SKM-1 treated with dmso at 0.1 percent for 144 hours (cell line): ENCODE results near the gene CXCL9.
A peak's percentile ranks its signal among the peaks of the same experiment; 100 is the strongest.
"Not testable (repeated sequence)": the region's sequence is repeated elsewhere in the genome, so short reads cannot be mapped to it uniquely, and the experiment has no call there.

Source experiments
- DNase-seq: peaks from one replicate; lab custom pipeline; 2025; ENCODE audit not compliant: unreplicated experiment; lab: John Stamatoyannopoulos, UW

The CXCL9 gene

DNA sequence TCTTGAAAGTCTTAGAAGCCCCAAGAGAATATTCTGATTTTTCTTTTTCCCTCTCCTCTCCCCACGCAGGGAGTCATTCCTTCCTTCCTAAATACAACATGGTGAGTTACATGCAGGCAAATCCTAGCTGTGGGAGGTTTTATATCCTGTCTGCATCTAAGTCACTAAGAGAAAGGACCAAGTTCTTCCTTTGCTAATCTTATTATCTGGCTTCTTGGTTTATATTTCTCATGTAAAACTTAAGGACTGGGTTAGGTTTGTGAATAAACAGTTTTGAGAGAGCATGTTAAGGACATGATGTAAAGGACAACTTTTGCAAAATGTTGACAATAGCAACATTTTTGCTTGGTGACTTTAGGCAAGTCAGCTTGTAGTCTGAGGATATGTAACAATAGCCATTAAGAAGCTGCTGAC is 5.1 kb upstream of the CXCL9 start:
- no peak for DNase-seq

DNA sequence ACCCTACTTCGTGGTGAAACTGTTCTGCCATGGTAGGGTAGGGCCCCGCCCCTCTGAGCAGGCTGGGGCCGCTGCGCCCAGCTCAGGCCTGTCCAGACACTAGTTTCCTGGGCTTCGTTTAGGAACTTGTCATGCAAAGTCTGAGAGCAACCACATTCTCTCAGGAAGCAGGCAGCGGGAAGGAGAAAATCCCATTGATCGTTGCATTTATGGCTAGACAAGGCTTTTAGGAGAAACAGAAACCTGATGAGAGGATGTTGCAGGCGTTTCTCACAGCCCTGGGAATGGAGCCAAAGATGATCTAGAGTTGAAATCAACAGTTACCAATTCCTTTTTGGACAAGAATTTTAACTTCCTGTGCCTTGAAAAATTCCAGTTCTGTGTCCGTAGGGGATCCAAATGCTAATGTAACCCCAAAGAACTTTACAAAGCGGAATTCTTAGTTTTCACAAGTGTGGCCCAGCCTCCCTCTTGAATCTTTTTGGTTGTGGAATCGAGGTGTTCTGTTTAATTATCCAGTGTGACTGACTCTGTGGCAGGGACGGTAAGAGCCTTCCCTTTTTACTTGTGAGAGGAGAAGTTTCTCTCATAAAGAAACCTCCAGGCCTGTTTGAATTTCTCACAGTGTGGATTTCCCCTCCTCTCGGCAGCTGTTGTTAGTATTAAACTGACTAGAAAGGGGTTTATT is 4.5 kb upstream of the CXCL9 start:
- peak; percentile 15 for DNase-seq

GRCh38 chr4:76011018-76011670 is 3.8 kb upstream of the CXCL9 start:
- no peak for DNase-seq

DNA sequence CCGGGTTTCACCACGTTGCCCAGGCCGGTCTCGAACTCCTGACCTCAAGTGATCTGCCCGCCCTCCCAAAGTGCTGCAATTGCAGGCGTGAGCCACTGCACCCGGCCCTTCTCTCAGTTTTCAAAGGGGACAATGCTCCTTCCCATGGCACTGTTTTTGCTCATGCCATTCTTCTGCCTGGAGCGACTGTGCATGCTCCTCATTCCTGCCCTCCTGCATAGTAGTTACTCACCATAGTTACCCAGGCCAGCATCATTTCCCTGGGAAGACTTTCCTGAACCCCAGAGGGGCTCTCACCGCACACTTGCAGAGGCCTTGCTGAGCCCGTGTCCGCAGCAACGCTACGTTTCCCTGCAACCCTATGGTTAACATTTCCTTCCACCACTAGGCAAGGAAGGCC is 3.3 kb upstream of the CXCL9 start:
- no peak for DNase-seq

GRCh38 chr4:76009311-76009710 is 2.0 kb upstream of the CXCL9 start:
- no peak for DNase-seq

DNA sequence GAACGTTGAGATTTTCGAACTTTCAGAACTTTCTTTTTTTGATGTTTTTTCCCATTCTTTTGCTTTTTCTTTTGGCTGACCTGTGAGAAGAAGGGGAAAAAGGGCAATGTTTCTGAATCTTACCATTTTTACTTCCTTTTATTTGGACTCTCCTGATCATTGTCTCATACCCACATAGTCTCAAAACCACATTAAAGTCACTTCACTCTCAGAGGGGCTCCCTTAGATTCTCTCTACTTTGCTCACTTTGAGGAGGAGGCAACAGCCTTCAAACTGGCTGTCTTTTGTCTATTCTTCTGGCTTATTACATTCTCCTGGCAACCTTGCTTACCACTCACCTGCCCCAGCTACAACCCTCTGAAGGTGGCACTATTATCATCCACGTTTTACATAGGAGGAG is 3.7 kb downstream of the CXCL9 start:
- no peak for DNase-seq

DNA sequence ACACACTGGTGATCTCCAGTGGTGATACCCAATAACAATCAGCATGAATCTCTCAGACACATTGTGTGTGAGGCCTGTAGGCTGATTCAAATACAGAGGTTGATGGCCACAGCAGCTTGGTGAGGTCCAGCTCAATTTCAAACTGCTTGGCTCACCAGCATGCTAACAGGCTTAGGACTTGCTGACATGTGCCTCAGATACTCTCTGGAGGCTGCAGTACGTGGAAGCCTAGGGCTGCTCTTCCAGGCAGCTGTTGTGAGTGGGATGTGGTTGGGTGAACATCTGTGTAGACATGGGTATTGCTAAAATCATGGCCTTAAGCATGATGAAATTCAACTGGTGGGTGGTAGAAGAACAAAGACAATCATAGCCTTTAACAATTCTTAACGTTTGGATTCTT is 4.3 kb downstream of the CXCL9 start:
- no peak for DNase-seq

GRCh38 chr4:76002176-76002575 is 5.1 kb downstream of the CXCL9 start:
- DNase-seq: peak; percentile 17

- no peak for DNase-seq
Observed at GRCh38 chr4:76001700-76002099, 5.6 kb downstream of the CXCL9 start.

GRCh38 chr4:76000279-76000678 is 7.0 kb downstream of the CXCL9 start:
- no peak for DNase-seq

- DNase-seq: not testable (repeated sequence)
Observed at GRCh38 chr4:75998525-75999147, 8.7 kb downstream of the CXCL9 start.

DNA sequence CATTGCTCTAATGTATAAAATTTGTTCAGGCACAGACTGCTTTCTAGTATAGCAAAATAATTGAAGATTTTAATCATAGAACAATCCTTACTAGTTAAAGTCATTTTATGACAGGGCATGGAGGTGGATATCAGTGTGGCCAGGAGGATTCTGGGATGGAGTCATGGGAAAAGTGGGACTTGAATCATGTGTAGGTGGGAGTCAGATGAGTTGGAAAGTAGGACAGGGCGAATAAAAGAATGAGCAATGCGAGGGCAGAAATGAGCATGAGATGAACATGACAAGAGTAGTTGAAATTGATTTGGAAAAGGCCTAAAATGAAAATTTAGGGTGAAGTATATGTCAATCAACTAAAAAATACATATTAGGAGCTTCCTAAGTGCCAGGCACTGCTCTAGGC is 9.4 kb downstream of the CXCL9 start:
- DNase-seq: no peak

DNA sequence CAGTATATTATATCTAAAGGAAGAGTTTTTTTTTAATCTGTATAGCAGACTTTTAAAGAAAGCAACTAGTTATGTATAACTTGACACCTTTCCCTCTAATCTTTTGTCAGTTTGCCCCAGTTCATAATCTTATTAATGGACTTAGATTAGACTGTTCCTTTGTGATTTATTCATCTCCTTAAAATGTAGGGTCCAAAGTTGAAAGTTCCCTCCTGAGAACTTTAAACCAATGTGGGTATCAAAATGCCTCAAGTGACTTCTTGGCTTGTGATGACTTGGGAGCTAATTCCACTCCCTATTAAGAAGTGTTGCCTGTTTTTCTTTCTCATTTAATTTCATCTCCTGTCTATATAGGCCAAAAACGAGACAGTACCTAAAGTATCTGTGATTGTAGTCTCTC is 10.2 kb downstream of the CXCL9 start:
- DNase-seq: no peak

DNA sequence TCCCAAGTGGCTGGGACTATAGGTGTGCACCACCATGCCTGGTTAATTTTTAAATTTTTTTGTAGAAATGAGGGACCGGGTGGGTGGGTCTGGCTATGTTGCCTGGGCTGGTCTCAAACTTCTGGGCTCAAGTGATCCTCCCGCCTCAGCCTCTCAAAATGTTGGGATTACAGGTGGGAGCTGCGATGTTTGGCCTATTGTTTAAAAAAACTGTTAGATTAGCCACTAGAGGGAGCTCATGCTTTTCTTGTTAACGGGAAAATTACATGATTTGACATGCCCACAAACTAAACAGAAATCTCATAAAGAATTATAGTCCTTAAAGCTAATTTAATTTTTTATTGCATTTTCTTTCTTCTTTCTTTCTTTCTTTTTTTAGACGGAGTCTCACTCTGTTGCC is 11.6 kb downstream of the CXCL9 start:
- peak; percentile 36 for DNase-seq

- DNase-seq: no peak
Observed at GRCh38 chr4:75992462-75992861, 14.8 kb downstream of the CXCL9 start.

DNA sequence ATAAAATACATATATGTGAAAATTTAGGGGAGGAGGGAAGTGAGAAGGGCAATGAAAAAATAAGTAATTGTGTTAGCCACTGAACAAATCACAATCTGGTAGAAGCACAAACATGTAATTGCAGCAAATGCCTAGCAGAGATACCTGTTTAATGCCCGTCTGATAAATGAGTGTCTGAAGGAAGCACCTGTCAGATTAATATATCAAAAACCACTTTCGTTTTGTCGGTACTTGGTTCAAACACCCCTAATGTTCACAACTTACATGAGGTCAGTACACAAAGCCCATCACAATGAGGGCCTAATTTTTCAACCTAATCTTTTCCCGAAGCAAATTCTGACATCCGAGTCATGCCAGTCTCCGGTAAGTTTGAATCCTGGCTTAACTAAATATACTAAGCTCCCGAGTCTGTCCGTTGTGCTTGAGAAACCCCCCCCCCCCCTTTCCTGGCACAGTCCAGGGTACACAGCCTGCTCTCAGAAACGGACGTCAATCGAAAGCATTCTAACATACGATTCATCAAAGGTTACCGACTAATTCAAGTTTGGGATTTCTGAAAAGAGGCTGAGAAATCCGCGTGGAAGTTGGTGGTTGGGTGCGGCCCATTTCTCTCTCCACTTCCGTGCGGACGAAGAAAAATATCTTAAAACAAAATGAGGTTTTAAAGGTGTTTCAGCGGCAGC is 17.3 kb downstream of the CXCL9 start:
- no peak for DNase-seq

DNA sequence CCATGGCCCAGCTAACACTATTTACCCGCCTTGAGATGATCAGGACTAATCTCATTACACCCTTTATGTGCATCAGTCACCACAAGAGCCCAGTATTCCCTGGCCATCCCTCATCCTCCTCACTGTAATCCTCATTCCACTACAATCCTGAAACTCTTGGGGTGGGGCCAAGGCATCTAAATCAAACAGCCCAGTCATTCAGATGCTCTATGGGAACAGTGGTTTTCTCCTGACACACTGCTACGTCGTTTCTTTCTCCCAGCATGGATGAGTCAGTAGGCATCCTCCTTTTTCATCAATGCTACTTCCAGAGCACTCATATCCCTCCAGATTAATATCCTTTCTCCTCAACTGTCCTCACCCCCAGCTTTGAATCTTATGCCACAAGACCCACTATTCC is 22.2 kb downstream of the CXCL9 start:
- no peak for DNase-seq

GRCh38 chr4:75980576-75980975 is 26.7 kb downstream of the CXCL9 start:
- no peak for DNase-seq

GRCh38 chr4:75976177-75976576 is 31.1 kb downstream of the CXCL9 start:
- no peak for DNase-seq

GRCh38 chr4:75973766-75974165 is 33.5 kb downstream of the CXCL9 start:
- DNase-seq: no peak

GRCh38 chr4:75968084-75968483 is 39.2 kb downstream of the CXCL9 start:
- DNase-seq: no peak

GRCh38 chr4:75963558-75963957 is 43.8 kb downstream of the CXCL9 start:
- no peak for DNase-seq
